Esophagus squamous epithelium (tissue), 4 donors: ENCODE data around the gene NFX1.

Experiments used
- POLR2A ChIP-seq, 4 donors: fragments of 450-650 bp; IDR thresholded peaks; one replicate each; pipeline ENCODE4 v1.6.1; 2017; ENCODE audit warnings: antibody characterized with exemption in 4 of 4, mild to moderate bottlenecking in 4 of 4, moderate library complexity in 3 of 4
- TF ChIP-seq, protein P1 (sequence below), 6 experiments: fragments of 450-650 bp in 4 of 6; fragments of 200-600 bp in 2 of 6; sonication (generic) in 2 of 6; IDR thresholded peaks; one replicate each; pipeline ENCODE4 v1.5.1; 2016 to 2019; ENCODE audit warnings: antibody characterized with exemption in 6 of 6, mild to moderate bottlenecking in 4 of 6, moderate library complexity in 4 of 6

- TF ChIP-seq, protein P1, sequence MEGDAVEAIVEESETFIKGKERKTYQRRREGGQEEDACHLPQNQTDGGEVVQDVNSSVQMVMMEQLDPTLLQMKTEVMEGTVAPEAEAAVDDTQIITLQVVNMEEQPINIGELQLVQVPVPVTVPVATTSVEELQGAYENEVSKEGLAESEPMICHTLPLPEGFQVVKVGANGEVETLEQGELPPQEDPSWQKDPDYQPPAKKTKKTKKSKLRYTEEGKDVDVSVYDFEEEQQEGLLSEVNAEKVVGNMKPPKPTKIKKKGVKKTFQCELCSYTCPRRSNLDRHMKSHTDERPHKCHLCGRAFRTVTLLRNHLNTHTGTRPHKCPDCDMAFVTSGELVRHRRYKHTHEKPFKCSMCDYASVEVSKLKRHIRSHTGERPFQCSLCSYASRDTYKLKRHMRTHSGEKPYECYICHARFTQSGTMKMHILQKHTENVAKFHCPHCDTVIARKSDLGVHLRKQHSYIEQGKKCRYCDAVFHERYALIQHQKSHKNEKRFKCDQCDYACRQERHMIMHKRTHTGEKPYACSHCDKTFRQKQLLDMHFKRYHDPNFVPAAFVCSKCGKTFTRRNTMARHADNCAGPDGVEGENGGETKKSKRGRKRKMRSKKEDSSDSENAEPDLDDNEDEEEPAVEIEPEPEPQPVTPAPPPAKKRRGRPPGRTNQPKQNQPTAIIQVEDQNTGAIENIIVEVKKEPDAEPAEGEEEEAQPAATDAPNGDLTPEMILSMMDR (IDR thresholded peaks at IDR 0.05): no peak
- TF ChIP-seq POLR2A (IDR thresholded peaks at IDR 0.05): no peak
Observed at GRCh38 chr9:33285502-33285901, 4.8 kb upstream of the NFX1 start.
